HG03139 (cell line): ENCODE measurements around the gene TPT1.
"Not testable (repeated sequence)": the region's sequence is repeated elsewhere in the genome, so short reads cannot be mapped to it uniquely, and the experiment has no call there.

Source experiments
- ATAC-seq: cut with Tn5 transposase; IDR thresholded peaks from one replicate; pipeline ENCODE4 v1.9.1; 2021; ENCODE audit not compliant: unreplicated experiment

Gene TPT1

GRCh38 chr13:45303866-45304265 lies 37.1 kb downstream of the TPT1 start:
- ATAC-seq = no peak

- no peak for ATAC-seq
Observed at GRCh38 chr13:45303026-45303425, 38.0 kb downstream of the TPT1 start.

- no peak for ATAC-seq
Observed at GRCh38 chr13:45302507-45302906, 38.5 kb downstream of the TPT1 start.

- no peak for ATAC-seq
Observed at GRCh38 chr13:45301263-45301662, 39.7 kb downstream of the TPT1 start.

GRCh38 chr13:45300190-45300985 lies 40.6 kb downstream of the TPT1 start:
- ATAC-seq = no peak

- no peak for ATAC-seq
Observed at GRCh38 chr13:45299194-45299593, 41.8 kb downstream of the TPT1 start.

GRCh38 chr13:45298550-45298949 lies 42.4 kb downstream of the TPT1 start:
- ATAC-seq = not testable (repeated sequence)

GRCh38 chr13:45298206-45298505 lies 42.8 kb downstream of the TPT1 start:
- ATAC-seq = no peak

- no peak for ATAC-seq
Observed at GRCh38 chr13:45297456-45298205, 43.4 kb downstream of the TPT1 start.

GRCh38 chr13:45296259-45296658 lies 44.7 kb downstream of the TPT1 start:
- no peak for ATAC-seq

- no peak for ATAC-seq
Observed at GRCh38 chr13:45295536-45295935, 45.4 kb downstream of the TPT1 start.

- ATAC-seq = no peak
Observed at GRCh38 chr13:45292176-45292575, 48.8 kb downstream of the TPT1 start.

GRCh38 chr13:45289936-45290563 lies 50.9 kb downstream of the TPT1 start:
- ATAC-seq = no peak
